Neuronal stem cell (in vitro differentiated cells): ENCODE data around the gene TMEM238L.
A peak's percentile ranks its signal among the peaks of the same experiment; 100 is the strongest.

ENCODE experiments used
- DNase-seq: peaks from one replicate; pipeline ENCODE4 v3.0.0-alpha.2; 2013; ENCODE audit warnings: low spot score
- H2AFZ ChIP-seq: one replicate; pipeline ENCODE4 v1.6.1; 2013; ENCODE audit warnings: mild to moderate bottlenecking, low read length, inconsistent platforms
- H2AK5ac ChIP-seq: 2 replicates; pipeline ENCODE4 v1.6.1; 2013; ENCODE audit warnings: low read depth, mild to moderate bottlenecking, inconsistent platforms, low read length, moderate library complexity, mixed read lengths
- H2BK120ac ChIP-seq: 2 replicates; pipeline ENCODE4 v1.6.1; 2013; ENCODE audit warnings: low read depth, mild to moderate bottlenecking, inconsistent platforms, low read length, moderate library complexity, mixed read lengths
- H2BK12ac ChIP-seq: one replicate; pipeline ENCODE4 v1.6.1; 2013; ENCODE audit warnings: low read length, inconsistent platforms
- H2BK15ac ChIP-seq: 2 replicates; pipeline ENCODE4 v1.6.1; 2013; ENCODE audit warnings: mild to moderate bottlenecking, low read length, inconsistent platforms, mixed read lengths
- H2BK5ac ChIP-seq: one replicate; pipeline ENCODE4 v1.6.1; 2013; ENCODE audit warnings: inconsistent platforms, mild to moderate bottlenecking, low read length, moderate library complexity
- H3K14ac ChIP-seq: one replicate; pipeline ENCODE4 v1.6.1; 2013; ENCODE audit warnings: low read length, inconsistent platforms
- H3K18ac ChIP-seq: 2 replicates; pipeline ENCODE4 v1.6.1; 2013; ENCODE audit warnings: low read length, inconsistent platforms
- H3K23ac ChIP-seq: 2 replicates; pipeline ENCODE4 v1.6.1; 2013; ENCODE audit warnings: low read depth, mild to moderate bottlenecking, mixed read lengths, low read length, inconsistent platforms; ENCODE audit not compliant: poor library complexity
- H3K27ac ChIP-seq: replicated peaks from 3 replicates; pipeline ENCODE4 v1.5.1; 2013; ENCODE audit warnings: low read length, inconsistent platforms
- H3K27me3 ChIP-seq, 3 experiments: 2 replicates each; pipeline ENCODE4 v1.6.1; 2013; ENCODE audit warnings: low read length in 3 of 3, mild to moderate bottlenecking in 2 of 3, inconsistent platforms in 1 of 3, low read depth in 1 of 3, mixed read lengths in 1 of 3, moderate library complexity in 1 of 3; ENCODE audit not compliant: control insufficient read depth in 3 of 3, insufficient read depth in 3 of 3
- H3K36me3 ChIP-seq, 2 donors: replicated peaks in 1 of 2; 2 replicates each; pipeline ENCODE4 v1.6.1; 2013; ENCODE audit warnings: low read length in 2 of 2; ENCODE audit not compliant: control insufficient read depth in 2 of 2, insufficient read depth in 2 of 2
- H3K4ac ChIP-seq: 2 replicates; pipeline ENCODE4 v1.6.1; 2013; ENCODE audit warnings: inconsistent platforms, mild to moderate bottlenecking, low read length, moderate library complexity
- H3K4me1 ChIP-seq, 2 donors: 1 replicate in 1 of 2; 2 replicates in 1 of 2; pipeline ENCODE4 v1.6.1; 2013; ENCODE audit warnings: low read length in 2 of 2, low read depth in 1 of 2; ENCODE audit not compliant: control insufficient read depth in 2 of 2, insufficient read depth in 1 of 2
- H3K4me2 ChIP-seq: one replicate; pipeline ENCODE4 v1.6.1; 2013; ENCODE audit warnings: mild to moderate bottlenecking, low read length, inconsistent platforms; ENCODE audit not compliant: insufficient read depth, poor library complexity, severe bottlenecking
- H3K4me3 ChIP-seq, 2 donors: 2 replicates each; pipeline ENCODE4 v1.5.1; 2013; ENCODE audit warnings: low read length in 2 of 2, mild to moderate bottlenecking in 2 of 2, inconsistent platforms in 1 of 2, moderate library complexity in 1 of 2
- H3K79me1 ChIP-seq: one replicate; pipeline ENCODE4 v1.6.1; 2013; ENCODE audit warnings: low read depth, mild to moderate bottlenecking, inconsistent platforms, low read length, moderate library complexity
- H3K9ac ChIP-seq: one replicate; pipeline ENCODE4 v1.6.1; 2013; ENCODE audit warnings: mild to moderate bottlenecking, low read depth, low read length, inconsistent platforms; ENCODE audit not compliant: poor library complexity
- H3K9me3 ChIP-seq, 2 donors: replicated peaks in 1 of 2; 2 replicates each; pipeline versions ENCODE3 to v1.6.1; 2013; ENCODE audit warnings: low read length in 2 of 2, mild to moderate bottlenecking in 2 of 2, inconsistent platforms in 1 of 2, low read depth in 1 of 2, mixed read lengths in 1 of 2, moderate library complexity in 1 of 2; ENCODE audit not compliant: control insufficient read depth in 2 of 2, insufficient read depth in 1 of 2
- H4K8ac ChIP-seq: one replicate; pipeline ENCODE4 v1.6.1; 2013; ENCODE audit warnings: low read depth, mild to moderate bottlenecking, inconsistent platforms, low read length, moderate library complexity
- H4K91ac ChIP-seq: one replicate; pipeline ENCODE4 v1.6.1; 2013; ENCODE audit warnings: low read length, low read depth, mild to moderate bottlenecking, inconsistent platforms; ENCODE audit not compliant: poor library complexity
- WGBS, 2 donors: extraction: QIAGEN DNeasy Blood & Tissue Kit; methylation state at CpG; one replicate each; pipeline ENCODE4 v1.1.7; 2013; ENCODE audit warnings: missing lambda C conversion rate in 2 of 2, mixed read lengths in 1 of 2; ENCODE audit not compliant: insufficient read length in 2 of 2, insufficient replicate concordance in 1 of 2; ENCODE audit errors: extremely low coverage in 2 of 2; 5-methylcytosine and 5-hydroxymethylcytosine counted together

TMEM238L gene

GRCh38 chr17:10802496-10803284 lies 1.2 kb downstream of the TMEM238L start:
- DNase-seq, result no peak

GRCh38 chr17:10799407-10799806 lies 4.5 kb downstream of the TMEM238L start:
- no peak overlapping the region for H2BK120ac ChIP-seq
- no peak overlapping the region for H4K8ac ChIP-seq
- H4K91ac ChIP-seq, result no peak overlapping the region
- DNase-seq, result no peak
- no peak overlapping the region for H3K18ac ChIP-seq
- no peak overlapping the region for H2AFZ ChIP-seq
- no peak overlapping the region for H2AK5ac ChIP-seq
- H3K9me3 ChIP-seq, result no peaks in the 10 kb centered on the region
- no peak overlapping the region for H3K4ac ChIP-seq
- no peaks in the 10 kb centered on the region for H3K36me3 ChIP-seq
- no peaks in the 10 kb centered on the region for H3K27me3 ChIP-seq
- no peak overlapping the region for H3K27ac ChIP-seq
- no peak overlapping the region for H2BK15ac ChIP-seq
- H3K4me3 ChIP-seq, result no peak overlapping the region
- H3K4me1 ChIP-seq, result peaks cover 0 to 3% of the 10 kb centered on the region in 2 donors
- no peak overlapping the region for H3K14ac ChIP-seq
- no peak overlapping the region for H2BK5ac ChIP-seq
- no CpG with 5 or more reads among the region's 7 CpGs for WGBS, 2 donors
- no peak overlapping the region for H2BK12ac ChIP-seq
- H3K4me2 ChIP-seq, result no peak overlapping the region
- no peak overlapping the region for H3K9ac ChIP-seq
- H3K23ac ChIP-seq, result no peak overlapping the region
- H3K79me1 ChIP-seq, result no peaks in the 10 kb centered on the region

More at GRCh38 chr17:10802496-10803284, 1.2 kb downstream of the TMEM238L start:
- H2BK15ac ChIP-seq, result no peak overlapping the region
- H3K27ac ChIP-seq, result no peak overlapping the region
- H4K91ac ChIP-seq, result no peak overlapping the region
- no peak overlapping the region for H3K18ac ChIP-seq
- no peak overlapping the region for H3K4me3 ChIP-seq
- no peak overlapping the region for H2BK5ac ChIP-seq
- H3K4me2 ChIP-seq, result no peak overlapping the region
- no peaks in the 10 kb centered on the region for H3K79me1 ChIP-seq
- no peak overlapping the region for H2BK120ac ChIP-seq
- WGBS, 2 donors, result no CpG with 5 or more reads among the region's 14 CpGs
- peak overlapping the region; percentile 50 for H2AK5ac ChIP-seq
- H3K9ac ChIP-seq, result no peak overlapping the region
- H3K27me3 ChIP-seq, result no peaks in the 10 kb centered on the region
- H3K9me3 ChIP-seq, result no peaks in the 10 kb centered on the region
- no peak overlapping the region for H3K23ac ChIP-seq
- no peak overlapping the region for H4K8ac ChIP-seq
- no peak overlapping the region for H3K4ac ChIP-seq
- H2AFZ ChIP-seq, result no peak overlapping the region
- no peaks in the 10 kb centered on the region for H3K36me3 ChIP-seq
- no peak overlapping the region for H2BK12ac ChIP-seq
- H3K14ac ChIP-seq, result no peak overlapping the region
- H3K4me1 ChIP-seq, result peaks cover 0 to 3% of the 10 kb centered on the region in 2 donors

- no peak overlapping the region for H3K23ac ChIP-seq
- H2BK12ac ChIP-seq, result no peak overlapping the region
- DNase-seq, result no peak
- no peak overlapping the region for H2BK120ac ChIP-seq
- no peak overlapping the region for H3K4me2 ChIP-seq
- no peaks in the 10 kb centered on the region for H3K36me3 ChIP-seq
- no peak overlapping the region for H3K14ac ChIP-seq
- H3K18ac ChIP-seq, result peak overlapping the region; percentile 41
- no peak overlapping the region for H3K9ac ChIP-seq
- no peak overlapping the region for H2AK5ac ChIP-seq
- no peak overlapping the region for H4K91ac ChIP-seq
- H2BK5ac ChIP-seq, result no peak overlapping the region
- no CpG with 5 or more reads among the region's 7 CpGs for WGBS, 2 donors
- no peak overlapping the region for H3K4me3 ChIP-seq
- no peak overlapping the region for H2AFZ ChIP-seq
- H3K4ac ChIP-seq, result no peak overlapping the region
- H2BK15ac ChIP-seq, result no peak overlapping the region
- no peaks in the 10 kb centered on the region for H3K4me1 ChIP-seq
- no peaks in the 10 kb centered on the region for H3K27me3 ChIP-seq
- H3K27ac ChIP-seq, result no peak overlapping the region
- no peaks in the 10 kb centered on the region for H3K79me1 ChIP-seq
- no peaks in the 10 kb centered on the region for H3K9me3 ChIP-seq
- H4K8ac ChIP-seq, result no peak overlapping the region
Measured at GRCh38 chr17:10798910-10799309, 5.0 kb downstream of the TMEM238L start.

GRCh38 chr17:10798332-10798749 lies 5.6 kb downstream of the TMEM238L start:
- Histone ChIP-seq H2AK5ac (no peak overlapping the region), H3K4me2 (no peak overlapping the region), H3K9me3 (no peaks in the 10 kb centered on the region), H3K4me3 (no peak overlapping the region), H3K23ac (no peak overlapping the region), H3K14ac (no peak overlapping the region), H3K27ac (no peak overlapping the region), H2BK5ac (no peak overlapping the region), H3K79me1 (no peaks in the 10 kb centered on the region), H3K27me3 (no peaks in the 10 kb centered on the region), H4K91ac (no peak overlapping the region), H4K8ac (no peak overlapping the region), H3K18ac (no peak overlapping the region), H2BK15ac (no peak overlapping the region), H3K4ac (no peak overlapping the region), H2BK12ac (no peak overlapping the region), H3K9ac (no peak overlapping the region), H3K36me3 (no peaks in the 10 kb centered on the region), H3K4me1 (no peaks in the 10 kb centered on the region), H2BK120ac (no peak overlapping the region), H2AFZ (no peak overlapping the region)
- WGBS, 2 donors, result 100% methylated on average over 2 of the region's 3 CpGs; no CpG with 5 or more reads in 1 of the 2 donors
- no peak for DNase-seq
